ENCODE results near the gene ARL14EP.

DNA sequence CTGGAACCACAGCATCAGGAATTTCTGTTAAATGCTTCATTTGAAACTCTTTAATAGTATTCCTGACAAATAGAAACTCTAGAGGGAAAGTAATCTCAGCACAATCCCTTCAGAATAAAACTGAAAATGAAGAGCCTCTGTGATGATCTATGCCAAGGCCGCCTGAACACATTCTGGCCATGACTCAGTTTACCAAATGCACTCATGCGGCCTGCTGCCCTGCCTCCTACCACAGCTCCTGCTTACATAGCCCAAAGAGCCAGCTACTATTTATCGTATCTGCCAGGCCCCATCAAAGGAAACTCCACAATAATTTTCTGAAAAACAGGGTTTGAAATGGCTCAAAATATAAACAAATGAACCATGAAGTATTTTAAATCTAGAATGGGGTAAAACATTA, 27.0 kb downstream of the ARL14EP start:
- TF ChIP-seq CTCF (optimal IDR thresholded peaks at IDR 0.05 in 1 of 3, IDR thresholded peaks at IDR 0.05 in 1 of 3, conservative IDR thresholded peaks at IDR 0.05 in 1 of 3; ENCODE audit: extremely low read depth in 1 of 3, insufficient read depth in 2 of 3, low read length in 3 of 3) = no peak
- no peak for TF ChIP-seq EZH2 (IDR thresholded peaks at IDR 0.05; ENCODE audit: low read length)

Measured in keratinocyte (primary cell).